ENCODE results near the gene GATAD1. TPM values are rescaled to one million over a fixed set of nuclear protein-coding genes. Genes with fewer than 3 reads are reported as not detected.
A peak's percentile ranks its signal among the peaks of the same experiment; 100 is the strongest.

Gene GATAD1
- total RNA-seq, 1 experiment from 2014 or later: 37.6 TPM

GRCh38 chr7:92400013-92400412 is 47.3 kb upstream of the GATAD1 start:
- ATAC-seq: no peak
- Mint-ChIP-seq H3K27me3 (ENCODE audit: low read depth) (no peaks in the 10 kb centered on the region), H3K36me3 (peaks cover 17% of the 10 kb centered on the region), H3K9me3 (no peaks in the 10 kb centered on the region), H3K4me1 (peaks cover 6% of the 10 kb centered on the region), H3K4me3 (no peak overlapping the region), H3K27ac (no peak overlapping the region)
- POLR2A ChIA-PET: no interaction called here
- CTCF ChIA-PET: no interaction called here
- no peak for DNase-seq (ENCODE audit: low spot score)
- no peak for TF ChIP-seq ZNF121 (CRISPR knock-in tag; IDR thresholded peaks at IDR 0.05)
- no peak for TF ChIP-seq GTF2I (CRISPR knock-in tag; conservative IDR thresholded peaks at IDR 0.05)
- TF ChIP-seq SOX15 (CRISPR knock-in tag; IDR thresholded peaks at IDR 0.05): no peak
- no peak for TF ChIP-seq FOXP1 (CRISPR knock-in tag; IDR thresholded peaks at IDR 0.05; ENCODE audit: borderline replicate concordance)
- TF ChIP-seq ZNF219 (CRISPR knock-in tag; IDR thresholded peaks at IDR 0.05; ENCODE audit: borderline replicate concordance): no peak
- TF ChIP-seq ZNF671 (CRISPR knock-in tag; IDR thresholded peaks at IDR 0.05): no peak
- no peak for TF ChIP-seq OVOL2 (CRISPR knock-in tag; IDR thresholded peaks at IDR 0.05; ENCODE audit: borderline replicate concordance)
- no peak for TF ChIP-seq NR1H2 (CRISPR knock-in tag; IDR thresholded peaks at IDR 0.05)
- TF ChIP-seq, protein P1, sequence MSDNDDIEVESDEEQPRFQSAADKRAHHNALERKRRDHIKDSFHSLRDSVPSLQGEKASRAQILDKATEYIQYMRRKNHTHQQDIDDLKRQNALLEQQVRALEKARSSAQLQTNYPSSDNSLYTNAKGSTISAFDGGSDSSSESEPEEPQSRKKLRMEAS (CRISPR knock-in tag; IDR thresholded peaks at IDR 0.05): no peak
- TF ChIP-seq SP1 (CRISPR knock-in tag; conservative IDR thresholded peaks at IDR 0.05): no peak
- no peak for TF ChIP-seq FOXP4 (CRISPR knock-in tag; IDR thresholded peaks at IDR 0.05)
- no peak for TF ChIP-seq JAZF1 (CRISPR knock-in tag; IDR thresholded peaks at IDR 0.05)
- no peak for TF ChIP-seq RORB (CRISPR knock-in tag; IDR thresholded peaks at IDR 0.05)
- TF ChIP-seq IRF1 (CRISPR knock-in tag; IDR thresholded peaks at IDR 0.05): no peak
- TF ChIP-seq, protein P2, sequence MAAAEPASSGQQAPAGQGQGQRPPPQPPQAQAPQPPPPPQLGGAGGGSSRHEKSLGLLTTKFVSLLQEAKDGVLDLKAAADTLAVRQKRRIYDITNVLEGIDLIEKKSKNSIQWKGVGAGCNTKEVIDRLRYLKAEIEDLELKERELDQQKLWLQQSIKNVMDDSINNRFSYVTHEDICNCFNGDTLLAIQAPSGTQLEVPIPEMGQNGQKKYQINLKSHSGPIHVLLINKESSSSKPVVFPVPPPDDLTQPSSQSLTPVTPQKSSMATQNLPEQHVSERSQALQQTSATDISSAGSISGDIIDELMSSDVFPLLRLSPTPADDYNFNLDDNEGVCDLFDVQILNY (CRISPR knock-in tag; IDR thresholded peaks at IDR 0.05): no peak
- TF ChIP-seq TCF7 (CRISPR knock-in tag; IDR thresholded peaks at IDR 0.05; ENCODE audit: low read depth): no peak
- no peak for TF ChIP-seq SMAD4 (CRISPR knock-in tag; IDR thresholded peaks at IDR 0.05)
- no peak for TF ChIP-seq ATF3 (CRISPR knock-in tag; conservative IDR thresholded peaks at IDR 0.05)
- TF ChIP-seq ZNF317 (CRISPR knock-in tag; IDR thresholded peaks at IDR 0.05; ENCODE audit: borderline replicate concordance, low read depth): no peak

- CTCF ChIA-PET: interaction anchor here (2.2 kb wide), 1 partner anchor 44 kb away, joined by 10 read pairs; the partner anchor contains the start of gene GATAD1
Measured at GRCh38 chr7:92402920-92403759, 44.1 kb upstream of the GATAD1 start.

More at GRCh38 chr7:92402920-92403759, 44.1 kb upstream of the GATAD1 start:
- POLR2A ChIA-PET: no interaction called here
- peak overlapping the region; percentile 68 for H3K27ac Mint-ChIP-seq
- H3K4me1 Mint-ChIP-seq: peaks cover 6% of the 10 kb centered on the region
- H3K4me3 Mint-ChIP-seq: no peak overlapping the region
- TF ChIP-seq, protein P3, sequence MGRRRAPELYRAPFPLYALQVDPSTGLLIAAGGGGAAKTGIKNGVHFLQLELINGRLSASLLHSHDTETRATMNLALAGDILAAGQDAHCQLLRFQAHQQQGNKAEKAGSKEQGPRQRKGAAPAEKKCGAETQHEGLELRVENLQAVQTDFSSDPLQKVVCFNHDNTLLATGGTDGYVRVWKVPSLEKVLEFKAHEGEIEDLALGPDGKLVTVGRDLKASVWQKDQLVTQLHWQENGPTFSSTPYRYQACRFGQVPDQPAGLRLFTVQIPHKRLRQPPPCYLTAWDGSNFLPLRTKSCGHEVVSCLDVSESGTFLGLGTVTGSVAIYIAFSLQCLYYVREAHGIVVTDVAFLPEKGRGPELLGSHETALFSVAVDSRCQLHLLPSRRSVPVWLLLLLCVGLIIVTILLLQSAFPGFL (CRISPR knock-in tag; IDR thresholded peaks at IDR 0.05; ENCODE audit: borderline replicate concordance): no peak
- TF ChIP-seq PRDM15 (CRISPR knock-in tag; IDR thresholded peaks at IDR 0.05) (peak; percentile 77), ZNF138 (CRISPR knock-in tag; conservative IDR thresholded peaks at IDR 0.05) (no peak)
- no peaks in the 10 kb centered on the region for H3K9me3 Mint-ChIP-seq
- DNase-seq (ENCODE audit: low spot score): no peak
- peaks cover 8% of the 10 kb centered on the region for H3K36me3 Mint-ChIP-seq
- peak; percentile 23; the same call in 1 of the 2 replicates for ATAC-seq
- no peaks in the 10 kb centered on the region for H3K27me3 Mint-ChIP-seq (ENCODE audit: low read depth)

Measured in WTC11 (cell line).